ENCODE results near the gene LDLRAD4. TPM values are rescaled to one million over a fixed set of nuclear protein-coding genes. Genes with fewer than 3 reads are reported as not detected.
A peak's percentile ranks its signal among the peaks of the same experiment; 100 is the strongest.

The LDLRAD4 gene
- total and polyA plus RNA-seq, 12 donors: 3.9 to 64.5 (median 36.0) TPM

DNA sequence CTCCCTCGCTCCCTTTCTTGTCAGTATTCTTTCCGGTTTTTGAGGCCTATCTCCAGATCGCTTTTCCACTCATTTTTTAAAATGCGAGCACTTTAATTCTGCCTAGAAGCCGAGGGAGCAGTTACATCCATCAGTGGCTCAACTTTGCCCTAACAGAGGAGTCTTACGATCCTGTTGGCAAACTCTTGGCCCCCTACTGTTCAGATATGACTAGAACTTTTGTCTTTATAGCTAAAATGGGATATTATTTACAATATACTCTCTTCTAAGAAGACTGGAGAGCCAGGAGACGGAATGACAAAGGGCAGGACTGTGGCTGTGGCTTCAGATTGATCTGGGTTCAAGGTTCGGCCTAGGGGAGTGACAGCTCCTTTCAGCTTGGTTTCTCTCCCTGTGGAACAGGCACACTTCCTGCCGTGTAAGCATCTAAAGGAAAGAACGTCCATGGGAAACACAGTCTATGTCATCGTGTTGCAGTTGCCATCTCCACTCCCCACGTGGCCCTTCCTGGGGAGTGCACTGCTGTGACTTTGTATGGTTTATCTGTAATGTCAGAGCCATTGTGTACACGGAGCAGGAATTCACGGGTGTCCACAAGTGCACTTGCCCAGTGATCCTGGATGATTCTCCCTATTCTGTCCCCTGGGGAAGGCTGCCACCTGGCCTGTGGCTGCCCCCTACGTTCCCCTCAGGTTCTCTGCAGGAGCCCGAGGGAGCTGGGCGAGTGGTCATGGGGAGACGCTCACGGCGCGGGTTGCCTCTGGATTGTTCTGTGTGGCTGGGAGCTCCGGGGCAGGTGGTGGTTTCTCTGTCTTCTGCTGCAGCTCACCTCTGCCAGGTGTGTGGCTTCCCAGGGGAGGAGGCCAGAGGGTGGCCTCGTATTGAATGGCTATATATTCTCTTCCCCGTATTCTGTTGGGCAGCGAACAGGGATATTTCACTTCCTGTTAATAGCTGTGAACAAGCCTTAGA, 222.0 kb downstream of the LDLRAD4 start:
- Histone ChIP-seq H3K27ac (no peak overlapping the region), H3K27me3 (no peaks in the 10 kb centered on the region), H3K4me3 (no peak overlapping the region), H3K36me3 (replicated peaks in 1 of 2) (peaks cover 0 to 5% of the 10 kb centered on the region in 2 donors), H3K4me1 (replicated peaks in 1 of 2) (peaks cover 12 to 25% of the 10 kb centered on the region in 2 donors), H3K9me3 (replicated peaks in 1 of 3) (no peaks in the 10 kb centered on the region)
- TF ChIP-seq, protein P1, sequence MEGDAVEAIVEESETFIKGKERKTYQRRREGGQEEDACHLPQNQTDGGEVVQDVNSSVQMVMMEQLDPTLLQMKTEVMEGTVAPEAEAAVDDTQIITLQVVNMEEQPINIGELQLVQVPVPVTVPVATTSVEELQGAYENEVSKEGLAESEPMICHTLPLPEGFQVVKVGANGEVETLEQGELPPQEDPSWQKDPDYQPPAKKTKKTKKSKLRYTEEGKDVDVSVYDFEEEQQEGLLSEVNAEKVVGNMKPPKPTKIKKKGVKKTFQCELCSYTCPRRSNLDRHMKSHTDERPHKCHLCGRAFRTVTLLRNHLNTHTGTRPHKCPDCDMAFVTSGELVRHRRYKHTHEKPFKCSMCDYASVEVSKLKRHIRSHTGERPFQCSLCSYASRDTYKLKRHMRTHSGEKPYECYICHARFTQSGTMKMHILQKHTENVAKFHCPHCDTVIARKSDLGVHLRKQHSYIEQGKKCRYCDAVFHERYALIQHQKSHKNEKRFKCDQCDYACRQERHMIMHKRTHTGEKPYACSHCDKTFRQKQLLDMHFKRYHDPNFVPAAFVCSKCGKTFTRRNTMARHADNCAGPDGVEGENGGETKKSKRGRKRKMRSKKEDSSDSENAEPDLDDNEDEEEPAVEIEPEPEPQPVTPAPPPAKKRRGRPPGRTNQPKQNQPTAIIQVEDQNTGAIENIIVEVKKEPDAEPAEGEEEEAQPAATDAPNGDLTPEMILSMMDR (IDR thresholded peaks at IDR 0.05): no peak
- TF ChIP-seq POLR2A (IDR thresholded peaks at IDR 0.05): no peak
- WGBS, 4 donors: 90 to 95% (median 91%) methylated on average over 22 to 25 of the region's 25 CpGs
- no peak for DNase-seq
- intact Hi-C loops (cut with DNase I): no loop called here

DNA sequence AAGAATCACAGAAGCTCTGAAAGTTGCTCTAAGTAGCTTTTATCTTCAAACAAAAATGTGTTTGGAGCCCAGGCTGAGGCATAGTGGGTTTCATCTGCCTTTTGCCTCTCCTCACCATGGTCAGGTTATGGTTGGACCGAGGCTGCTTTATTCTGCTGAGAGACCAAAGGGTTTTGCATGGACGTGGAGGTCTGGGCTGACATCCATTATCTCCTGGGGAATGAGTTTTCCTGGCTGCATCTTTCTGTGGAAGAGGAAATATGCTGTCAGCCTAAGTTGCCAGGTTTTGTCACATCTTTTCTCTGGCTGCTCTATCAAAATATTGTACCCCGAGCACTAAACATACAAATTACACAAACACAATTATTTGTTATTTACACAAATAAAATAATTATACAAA, 223.2 kb downstream of the LDLRAD4 start:
- no peak overlapping the region for H3K27ac ChIP-seq
- H3K4me3 ChIP-seq: no peak overlapping the region
- no peak for TF ChIP-seq POLR2A (IDR thresholded peaks at IDR 0.05)
- TF ChIP-seq, protein P1 (IDR thresholded peaks at IDR 0.05): no peak
- intact Hi-C loops (cut with DNase I): no loop called here
- peaks cover 8 to 22% of the 10 kb centered on the region in 2 donors for H3K4me1 ChIP-seq (replicated peaks in 1 of 2)
- WGBS, 4 donors: 62 to 88% (median 71%) methylated on average over 3 of the region's 3 CpGs
- no peaks in the 10 kb centered on the region for H3K9me3 ChIP-seq (replicated peaks in 1 of 3)
- H3K36me3 ChIP-seq (replicated peaks in 1 of 2): peaks cover 0 to 5% of the 10 kb centered on the region in 2 donors
- H3K27me3 ChIP-seq: no peaks in the 10 kb centered on the region
- DNase-seq: no peak

DNA sequence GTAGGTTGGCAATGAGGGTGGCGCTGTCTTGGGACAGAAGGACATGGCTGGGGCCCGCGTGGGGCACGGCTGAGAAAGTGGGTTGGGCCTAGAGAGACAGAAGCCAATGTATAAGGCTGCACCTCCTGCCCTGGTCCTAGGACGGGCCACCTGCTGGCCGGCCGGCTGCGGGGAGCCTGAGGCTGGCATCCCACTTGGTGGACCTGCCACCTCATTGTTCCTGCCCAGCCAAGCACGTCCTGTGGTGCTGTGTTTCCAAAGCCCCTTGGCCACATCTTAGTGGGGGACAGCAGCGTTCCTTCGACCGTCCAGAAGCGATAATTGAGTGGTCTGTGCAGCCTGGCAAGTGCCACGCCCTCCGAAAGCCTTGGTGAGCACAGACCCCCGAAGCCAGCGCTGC, 223.9 kb downstream of the LDLRAD4 start:
- Histone ChIP-seq H3K27ac (no peak overlapping the region), H3K9me3 (replicated peaks in 1 of 3) (no peaks in the 10 kb centered on the region), H3K36me3 (replicated peaks in 1 of 2) (peaks cover 0 to 5% of the 10 kb centered on the region in 2 donors), H3K4me1 (replicated peaks in 1 of 2) (peaks cover 10 to 23% of the 10 kb centered on the region in 2 donors), H3K4me3 (no peak overlapping the region), H3K27me3 (no peaks in the 10 kb centered on the region)
- DNase-seq: peak in 1 of 7 donors; percentile 45
- intact Hi-C loops (cut with DNase I): no loop called here
- WGBS, 4 donors: 96 to 98% (median 97%) methylated on average over 9 to 17 of the region's 17 CpGs
- no peak for TF ChIP-seq POLR2A (IDR thresholded peaks at IDR 0.05)
- TF ChIP-seq, protein P1 (IDR thresholded peaks at IDR 0.05): no peak

DNA sequence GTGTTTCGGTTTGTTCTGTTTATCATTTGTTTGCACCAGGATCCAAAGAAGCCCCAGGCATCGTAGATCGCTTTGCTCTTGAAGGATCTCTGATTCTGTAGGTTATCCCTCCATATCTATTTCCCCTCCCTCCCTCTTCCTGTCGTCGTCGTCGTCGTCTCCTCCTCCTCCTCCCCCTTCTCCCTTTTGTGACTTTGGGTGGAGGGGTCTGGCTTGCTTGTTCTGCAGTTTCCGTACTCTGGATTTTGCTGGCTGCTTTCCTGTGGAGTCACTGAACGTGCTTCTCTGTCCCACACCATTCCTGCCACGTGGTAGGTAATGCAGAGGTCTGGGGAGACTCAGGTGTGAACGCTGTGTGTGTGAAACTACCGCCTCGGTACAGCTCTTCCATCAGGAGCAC, 225.0 kb downstream of the LDLRAD4 start:
- peak in 1 of 7 donors; percentile 43 for DNase-seq
- 73 to 79% (median 74%) methylated on average over 14 of the region's 14 CpGs for WGBS, 4 donors
- H3K27me3 ChIP-seq: no peaks in the 10 kb centered on the region
- no peaks in the 10 kb centered on the region for H3K9me3 ChIP-seq (replicated peaks in 1 of 3)
- H3K36me3 ChIP-seq (replicated peaks in 1 of 2): peaks cover 0 to 5% of the 10 kb centered on the region in 2 donors
- no peak overlapping the region for H3K27ac ChIP-seq
- TF ChIP-seq POLR2A (IDR thresholded peaks at IDR 0.05): no peak
- TF ChIP-seq, protein P1 (IDR thresholded peaks at IDR 0.05): no peak
- intact Hi-C loops (cut with DNase I): no loop called here
- H3K4me1 ChIP-seq (replicated peaks in 1 of 2): peaks cover 10 to 17% of the 10 kb centered on the region in 2 donors
- H3K4me3 ChIP-seq: no peak overlapping the region
